CD4-positive, alpha-beta T cell treated with Interleukin-15 for 4 hours (primary cell): ENCODE measurements around the gene YPEL2.
"Not testable (repeated sequence)": the region's sequence is repeated elsewhere in the genome, so short reads cannot be mapped to it uniquely, and the experiment has no call there.

Experiments
- DNase-seq: peaks from one replicate; pipeline ENCODE4 v3.0.0-alpha.2; 2020; ENCODE audit warnings: low spot score

YPEL2 gene

DNA sequence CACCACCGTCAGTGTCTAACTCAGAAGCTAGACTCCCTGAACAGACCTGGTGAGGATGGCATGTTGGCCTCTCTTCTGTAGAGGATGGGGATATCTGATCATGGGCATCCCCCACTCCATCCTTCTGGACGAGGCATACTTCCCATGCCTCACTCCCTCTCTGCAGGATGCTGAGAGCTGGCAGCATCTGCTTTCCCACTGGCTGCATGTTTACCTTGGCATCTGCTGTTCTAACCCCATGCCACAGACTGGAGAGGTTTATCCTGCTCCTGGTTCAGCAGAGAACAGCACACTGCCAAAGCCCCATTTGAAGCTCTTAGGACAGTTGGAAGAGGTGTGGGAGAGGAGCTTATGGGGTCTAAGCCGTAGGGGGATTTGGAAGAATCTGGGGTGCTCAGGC is 46.0 kb downstream of the YPEL2 start:
- DNase-seq: no peak

DNA sequence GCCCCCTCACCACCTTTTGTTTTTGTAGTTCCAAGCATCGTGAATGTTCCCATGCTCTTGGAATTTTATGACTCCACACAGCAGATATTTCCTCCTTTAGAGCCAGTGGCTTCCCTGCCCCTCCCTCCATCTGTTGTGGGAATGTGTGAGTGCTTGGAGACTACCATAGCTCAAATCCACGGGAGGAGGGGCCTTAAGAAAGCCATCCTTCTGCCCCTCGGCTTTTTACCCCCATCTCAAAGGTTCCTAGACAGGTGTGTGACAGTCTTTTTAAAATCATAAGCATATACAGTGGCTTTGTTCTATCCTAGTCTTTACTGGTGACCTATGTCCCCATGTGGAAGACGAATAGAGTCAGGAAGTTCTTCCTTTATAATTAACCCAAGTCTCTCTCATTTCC is 47.2 kb downstream of the YPEL2 start:
- no peak for DNase-seq

DNA sequence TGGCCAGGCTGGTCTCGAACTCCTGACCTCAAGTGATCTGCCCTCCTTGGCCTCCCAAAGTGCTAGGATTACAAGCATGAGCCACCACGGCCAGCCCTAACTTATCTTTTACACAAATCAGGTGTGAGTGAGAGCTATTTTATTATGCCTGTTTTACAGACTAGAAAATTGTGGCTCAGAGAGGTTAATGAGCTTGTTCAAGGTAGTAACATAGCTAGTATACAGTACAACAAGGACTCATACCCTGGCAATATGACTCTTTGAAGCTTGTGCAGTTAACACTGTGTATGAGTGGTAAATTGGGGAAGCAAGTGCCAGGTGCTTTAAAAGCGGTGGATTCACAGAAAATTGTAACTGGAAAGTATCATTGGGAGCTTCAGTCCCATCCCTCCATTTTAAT is 49.0 kb downstream of the YPEL2 start:
- DNase-seq: no peak

DNA sequence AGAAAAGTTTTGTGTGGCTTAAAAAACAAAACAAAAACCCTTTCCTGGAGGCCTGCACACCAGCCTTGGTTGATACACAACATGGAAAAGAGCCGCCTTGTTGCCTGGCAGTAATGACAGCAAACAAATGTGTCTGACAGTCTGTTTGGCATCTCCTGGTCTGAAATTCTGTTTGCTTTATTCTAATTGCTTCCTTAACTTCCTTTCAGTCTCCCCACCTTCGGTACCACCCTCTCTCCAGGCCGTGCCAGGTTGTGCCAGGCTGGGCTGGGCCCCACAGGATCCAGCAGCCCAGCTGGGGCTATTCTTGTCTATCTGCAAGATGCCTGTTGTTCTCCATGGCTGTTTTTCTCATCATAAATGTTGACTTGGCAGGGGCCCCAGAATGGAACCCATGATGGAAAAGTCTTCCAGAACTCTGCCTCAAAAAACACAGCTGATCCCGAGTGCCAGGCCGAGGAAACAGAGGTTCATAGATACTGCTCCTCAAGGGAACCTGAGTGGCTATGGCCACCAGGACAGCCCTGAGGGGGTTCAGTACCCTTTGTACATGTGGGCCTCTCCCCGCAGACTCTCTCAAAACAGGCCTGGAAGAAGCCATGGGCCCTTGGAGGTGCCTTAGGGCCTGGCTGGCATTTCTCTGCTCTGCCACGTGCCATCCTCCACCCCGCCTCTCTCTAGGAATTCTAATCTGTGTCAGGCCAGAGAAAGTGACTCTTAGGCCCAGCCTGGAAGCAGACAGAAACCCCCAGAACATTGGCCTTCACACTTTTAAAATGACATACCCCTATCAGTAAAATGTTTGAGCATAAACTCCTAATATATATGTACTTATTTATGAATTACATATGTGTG is 50.5 kb downstream of the YPEL2 start:
- DNase-seq: no peak

DNA sequence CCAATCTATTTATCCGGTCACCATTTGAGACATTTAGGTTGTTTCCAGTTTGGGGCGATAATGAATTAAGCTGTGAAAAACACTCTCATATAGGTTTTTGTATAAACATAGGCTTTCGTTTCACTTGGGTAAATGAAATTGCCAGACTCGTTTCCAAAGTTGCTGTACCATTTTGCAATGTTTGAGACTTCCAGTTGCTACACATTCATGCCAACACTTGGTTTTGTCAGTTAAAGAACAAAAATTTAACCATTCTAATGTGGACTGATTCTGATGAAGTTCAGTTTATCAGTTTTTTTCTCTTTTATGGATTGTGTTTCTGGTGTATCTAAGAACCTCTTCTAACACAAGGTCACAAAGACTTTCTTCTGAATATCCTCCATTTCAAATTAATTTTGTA is 52.4 kb downstream of the YPEL2 start:
- DNase-seq: no peak

DNA sequence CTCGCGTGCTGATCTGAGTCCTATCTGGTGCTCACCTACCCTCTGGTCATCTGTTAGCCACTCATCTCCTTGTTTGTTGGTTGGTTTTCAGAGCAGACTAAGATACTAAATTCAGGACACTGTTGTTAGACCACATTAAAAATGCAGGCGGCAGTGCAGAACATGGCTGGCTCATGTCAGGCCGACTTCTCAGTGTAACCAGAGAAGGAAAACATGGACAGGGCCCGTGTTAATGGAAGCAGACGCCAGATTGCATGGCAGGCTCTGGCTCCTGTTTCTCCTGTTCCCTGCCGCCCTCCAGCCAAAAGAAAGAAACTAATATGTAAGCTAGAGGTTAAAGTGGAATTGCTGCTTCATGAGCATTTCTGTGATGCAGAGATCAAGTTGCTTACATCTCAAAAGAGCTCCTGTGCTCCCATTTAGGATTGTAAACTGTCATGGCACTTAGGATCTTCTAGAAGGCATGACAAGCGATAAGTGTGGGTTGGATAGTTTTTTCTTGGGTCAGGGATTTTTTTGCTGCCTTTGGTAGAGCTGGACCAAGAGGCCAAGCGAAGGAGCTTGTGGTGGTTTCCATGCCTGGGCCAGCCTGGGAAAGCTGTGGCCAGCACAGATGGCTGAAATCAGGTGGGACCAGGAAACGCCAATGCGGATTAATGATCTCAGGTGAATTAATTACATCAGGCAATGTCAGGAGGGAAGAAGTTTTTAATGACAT is 56.1 kb downstream of the YPEL2 start:
- no peak for DNase-seq

DNA sequence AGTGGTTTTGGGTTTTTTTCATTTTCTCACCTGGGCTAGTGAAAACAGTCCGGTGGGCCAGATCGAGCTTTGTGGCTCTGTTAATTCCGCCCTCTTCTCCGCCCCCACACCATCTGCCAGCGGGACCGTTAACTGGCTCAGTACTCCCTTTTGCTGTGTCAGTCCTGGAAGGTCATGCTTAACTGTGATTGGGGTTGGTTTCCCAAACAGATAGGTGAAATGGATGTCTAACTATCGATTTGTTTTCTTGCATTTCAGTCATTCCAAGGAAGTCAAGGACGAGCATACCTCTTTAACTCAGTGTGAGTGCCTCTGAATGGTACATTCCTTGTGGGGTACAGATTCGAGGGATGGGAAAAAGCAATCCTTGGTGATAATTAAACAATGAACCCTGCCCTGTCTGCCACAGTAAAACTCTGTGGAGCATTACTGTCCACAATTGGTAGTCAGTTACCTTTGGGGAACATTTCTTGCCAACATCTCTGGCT is 56.7 kb downstream of the YPEL2 start:
- DNase-seq: no peak

DNA sequence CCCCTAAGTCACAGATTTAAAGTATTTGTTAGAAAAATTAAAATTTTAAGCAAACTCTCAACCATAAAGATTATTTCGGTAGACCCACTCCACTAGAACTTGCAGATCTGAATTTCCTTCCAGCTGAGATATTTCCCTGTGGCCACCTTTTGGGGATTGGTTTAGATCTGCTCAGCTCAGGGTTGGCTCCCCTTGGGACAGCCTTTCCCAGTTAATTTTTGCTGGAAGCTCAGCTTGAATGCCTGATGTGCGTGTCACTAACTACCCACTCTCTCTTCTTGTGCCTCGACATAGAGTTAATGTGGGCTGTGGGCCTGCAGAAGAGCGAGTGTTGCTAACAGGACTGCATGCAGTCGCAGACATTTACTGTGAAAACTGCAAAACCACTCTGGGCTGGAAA is 57.6 kb downstream of the YPEL2 start:
- no peak for DNase-seq

DNA sequence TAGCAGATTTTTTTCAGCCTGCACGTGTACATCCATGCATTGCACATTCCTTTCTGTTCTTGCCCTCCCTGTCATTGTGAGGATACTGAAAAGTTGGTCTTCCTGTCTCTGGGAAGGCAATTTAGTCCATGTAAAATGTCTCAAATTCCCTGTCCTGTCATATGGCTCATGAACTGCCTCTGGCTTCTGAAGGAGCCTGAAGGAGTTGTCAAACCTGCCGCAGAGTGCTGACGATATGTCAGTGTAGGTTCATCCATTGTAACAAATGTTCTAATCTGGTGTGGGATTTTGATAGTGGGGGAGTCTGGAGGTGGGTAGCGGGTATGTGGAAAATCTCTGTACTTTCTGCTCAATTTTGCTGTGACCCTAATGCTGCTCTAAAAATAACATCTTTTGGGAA is 59.6 kb downstream of the YPEL2 start:
- no peak for DNase-seq

DNA sequence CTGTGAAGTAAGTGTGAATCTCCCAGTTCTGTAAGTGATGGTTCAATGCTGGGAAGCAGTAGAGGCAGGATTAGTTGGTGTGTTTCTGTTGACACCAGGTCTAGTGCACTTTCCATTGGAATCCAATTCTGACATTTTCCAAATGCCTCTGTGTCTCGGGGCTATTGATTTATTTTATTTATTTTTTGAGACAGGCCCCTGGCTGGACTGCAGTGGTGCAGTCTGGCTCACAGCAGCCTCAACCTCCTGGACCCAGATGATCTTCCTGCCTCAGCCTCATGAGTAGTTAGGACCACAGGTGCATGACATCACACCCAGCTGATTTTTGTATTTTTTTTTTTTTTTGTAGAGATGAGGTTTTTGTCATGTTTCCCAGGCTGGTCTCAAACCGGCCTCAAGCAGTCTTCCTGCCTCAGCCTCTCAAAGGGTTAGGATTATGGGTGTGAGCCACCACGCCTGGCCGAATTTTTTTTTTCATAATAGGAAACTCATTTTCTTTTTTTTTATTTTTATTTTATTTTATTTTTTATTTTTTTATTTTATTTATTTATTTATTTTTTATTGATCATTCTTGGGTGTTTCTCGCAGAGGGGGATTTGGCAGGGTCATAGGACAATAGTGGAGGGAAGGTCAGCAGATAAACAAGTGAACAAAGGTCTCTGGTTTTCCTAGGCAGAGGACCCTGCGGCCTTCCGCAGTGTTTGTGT is 61.7 kb downstream of the YPEL2 start:
- no peak for DNase-seq

DNA sequence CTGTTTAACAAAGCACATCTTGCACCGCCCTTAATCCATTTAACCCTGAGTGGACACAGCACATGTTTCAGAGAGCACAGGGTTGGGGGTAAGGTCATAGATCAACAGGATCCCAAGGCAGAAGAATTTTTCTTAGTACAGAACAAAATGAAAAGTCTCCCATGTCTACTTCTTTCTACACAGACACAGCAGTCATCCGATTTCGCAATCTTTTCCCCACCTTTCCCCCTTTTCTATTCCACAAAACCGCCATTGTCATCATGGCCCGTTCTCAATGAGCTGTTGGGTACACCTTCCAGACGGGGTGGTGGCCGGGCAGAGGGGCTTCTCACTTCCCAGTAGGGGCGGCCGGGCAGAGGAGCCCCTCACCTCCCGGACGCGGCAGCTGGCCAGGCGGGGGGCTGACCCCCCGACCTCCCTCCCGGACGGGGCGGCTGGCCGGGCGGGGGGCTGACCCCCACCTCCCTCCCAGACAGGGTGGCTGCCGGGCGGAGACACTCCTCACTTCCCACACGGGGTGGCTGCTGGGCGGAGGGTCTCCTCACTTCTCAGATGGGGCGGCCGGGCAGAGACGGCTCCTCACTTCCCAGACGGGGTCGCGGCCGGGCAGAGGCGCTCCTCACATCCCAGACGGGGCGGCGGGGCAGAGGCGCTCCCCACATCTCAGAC is 62.4 kb downstream of the YPEL2 start:
- DNase-seq: not testable (repeated sequence)

DNA sequence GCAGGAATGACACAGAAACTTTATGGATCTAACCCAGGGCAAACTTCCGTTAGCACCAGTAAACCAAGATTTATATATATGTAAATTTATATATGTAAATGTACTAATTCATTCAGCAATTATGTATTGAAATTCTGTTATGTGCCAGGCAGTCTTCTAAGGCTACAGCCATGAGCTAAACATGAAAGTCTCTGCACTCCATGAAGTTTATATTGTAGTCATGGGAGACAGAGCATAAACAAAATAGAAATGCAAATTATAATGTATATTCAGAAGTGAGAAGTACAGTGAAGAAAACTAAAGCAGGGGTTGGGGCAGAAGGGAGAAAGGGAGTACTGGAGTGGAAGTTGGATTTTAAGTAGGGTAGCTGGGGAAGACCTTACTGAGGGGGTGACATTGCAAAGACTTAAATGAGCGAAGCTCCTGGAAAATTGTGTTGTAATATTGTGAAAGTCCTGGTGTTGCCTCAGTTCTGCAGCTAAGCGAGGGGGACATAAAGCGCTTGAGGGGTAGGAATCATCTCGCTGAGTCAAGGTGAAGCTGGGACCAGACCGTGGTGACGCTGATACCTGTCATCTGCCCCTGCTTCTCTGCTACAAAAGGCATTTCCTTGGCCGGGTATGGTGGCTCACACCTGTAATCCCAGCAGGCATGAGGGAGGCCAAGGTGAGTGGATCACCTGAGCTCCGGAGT is 64.8 kb downstream of the YPEL2 start:
- DNase-seq: no peak

DNA sequence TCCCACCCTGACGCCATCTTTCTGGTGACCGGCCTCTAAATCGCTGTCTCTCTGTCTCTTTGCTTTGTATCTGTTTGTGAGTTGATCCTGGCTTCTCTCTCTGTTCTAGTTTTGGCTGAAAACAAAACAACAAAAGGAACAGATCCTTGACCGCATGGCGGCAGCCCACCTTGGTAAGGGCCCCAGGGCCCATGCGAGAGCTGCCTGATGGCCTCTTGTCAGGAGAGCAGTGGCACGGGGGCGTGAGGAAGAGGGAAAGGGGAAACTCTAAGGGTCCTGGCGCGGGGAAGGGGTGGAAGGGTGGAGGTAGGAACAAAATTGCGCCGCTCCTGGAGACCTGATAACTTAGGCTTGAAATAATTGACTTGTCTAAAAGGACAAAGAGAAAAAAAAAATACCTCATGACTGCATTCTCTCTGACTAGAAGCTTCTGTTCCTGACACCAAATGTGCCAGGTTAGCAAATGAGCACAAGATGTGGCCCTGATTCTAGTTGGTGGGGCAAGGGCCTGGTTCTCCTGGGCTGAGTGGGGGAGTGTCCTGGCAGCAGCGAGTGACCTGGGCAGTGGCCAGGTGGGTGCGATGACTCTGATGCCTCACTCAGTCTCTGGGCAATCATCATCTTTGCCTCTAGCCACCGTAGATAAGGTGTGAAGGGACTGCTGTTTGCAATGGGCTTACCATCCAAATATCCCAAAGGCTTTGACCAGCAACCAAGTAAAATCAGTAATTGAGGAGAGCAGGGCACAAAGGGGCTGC is 66.0 kb downstream of the YPEL2 start:
- no peak for DNase-seq

DNA sequence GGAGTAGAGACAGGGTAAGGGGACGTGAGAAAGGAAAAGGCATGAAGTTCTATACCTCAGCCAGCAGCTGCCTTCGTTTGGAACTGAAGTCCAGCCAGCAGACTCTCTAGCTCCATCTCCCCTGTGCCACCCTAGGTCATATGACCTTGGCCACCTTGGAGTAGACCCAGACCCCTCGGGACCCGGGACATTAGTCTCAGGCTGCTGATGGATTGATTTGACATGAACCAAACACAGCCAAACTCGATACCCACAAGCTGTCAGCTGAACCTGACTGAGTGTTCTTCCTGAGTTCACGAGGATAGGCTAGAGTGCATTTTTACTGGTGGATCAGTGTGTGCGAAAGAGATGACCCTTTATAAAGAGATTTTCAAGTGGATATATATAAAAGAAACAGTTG is 68.5 kb downstream of the YPEL2 start:
- no peak for DNase-seq

DNA sequence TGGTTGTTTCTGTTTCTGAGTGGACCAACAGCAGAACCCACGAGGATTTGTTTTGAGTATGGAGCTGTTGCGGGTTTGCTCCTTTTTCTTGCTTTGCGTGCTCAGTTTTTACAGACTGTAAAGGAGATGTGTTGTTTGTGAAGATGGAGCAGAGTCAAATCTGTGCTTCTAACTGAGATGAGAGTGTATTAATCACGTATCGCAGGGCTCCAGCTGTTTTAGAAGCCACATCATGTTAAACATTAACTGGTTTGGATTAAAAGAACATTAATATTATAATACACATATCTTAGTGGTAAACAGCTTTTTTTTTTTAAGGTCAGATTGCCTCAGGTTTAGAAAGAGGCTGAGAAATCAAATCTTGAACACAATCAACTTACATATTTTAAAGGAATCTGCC is 69.4 kb downstream of the YPEL2 start:
- DNase-seq: no peak

DNA sequence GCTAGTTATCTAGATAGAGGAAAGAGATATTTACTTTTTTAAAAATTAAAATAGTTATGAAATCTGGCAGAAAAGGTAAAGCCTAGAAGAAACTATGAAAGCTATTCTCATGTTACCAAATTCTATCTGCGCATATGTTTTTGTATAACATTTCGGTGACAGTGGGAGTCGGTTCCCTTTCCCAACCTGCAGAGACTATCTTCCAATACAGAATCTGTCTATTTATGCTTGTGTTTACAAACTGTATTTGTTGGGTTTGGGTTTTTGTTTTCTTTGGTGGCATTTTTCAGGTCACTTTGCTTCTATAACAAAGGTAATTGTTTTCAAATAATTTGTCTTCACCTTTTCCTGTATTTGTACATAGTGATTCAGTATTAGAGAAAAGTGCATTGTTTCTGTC is 69.8 kb downstream of the YPEL2 start:
- no peak for DNase-seq

DNA sequence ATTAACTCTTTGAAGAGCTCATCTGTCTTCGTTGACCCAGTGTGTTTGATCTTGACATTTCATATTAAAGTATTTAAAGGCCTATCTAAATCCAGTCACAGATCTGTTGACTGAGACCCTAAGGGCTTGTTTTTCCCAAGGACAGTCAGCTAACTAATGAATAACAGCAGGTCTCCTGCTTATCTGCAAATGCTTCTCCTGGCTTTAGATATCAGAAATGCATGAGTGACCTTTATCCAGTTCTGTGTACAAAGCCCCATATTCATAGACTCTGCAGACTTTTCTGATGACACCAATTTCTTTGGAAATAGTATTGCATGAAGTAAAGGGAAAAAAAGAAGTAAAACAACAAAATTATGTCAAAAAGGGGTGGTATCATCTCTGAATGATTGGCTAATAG is 70.3 kb downstream of the YPEL2 start:
- DNase-seq: no peak

DNA sequence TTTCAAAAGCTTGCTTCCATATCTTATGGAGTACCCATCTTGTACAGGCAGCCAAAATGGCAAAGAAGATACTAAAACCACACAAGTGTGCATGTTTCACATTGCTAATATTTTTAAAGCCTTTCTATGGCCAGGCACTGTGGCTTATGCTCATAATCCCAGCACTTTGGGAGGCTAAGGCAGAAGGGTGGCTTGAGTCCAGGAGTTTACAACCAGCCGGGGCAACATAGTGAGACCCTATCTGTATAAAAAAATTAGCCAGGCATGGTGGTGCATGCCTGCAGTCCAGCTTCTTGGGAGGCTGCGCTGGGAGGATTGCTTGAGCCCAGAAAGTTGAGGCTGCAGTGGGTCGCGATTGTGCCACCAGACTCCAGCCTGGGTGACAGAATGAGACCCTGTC is 71.3 kb downstream of the YPEL2 start:
- no peak for DNase-seq

DNA sequence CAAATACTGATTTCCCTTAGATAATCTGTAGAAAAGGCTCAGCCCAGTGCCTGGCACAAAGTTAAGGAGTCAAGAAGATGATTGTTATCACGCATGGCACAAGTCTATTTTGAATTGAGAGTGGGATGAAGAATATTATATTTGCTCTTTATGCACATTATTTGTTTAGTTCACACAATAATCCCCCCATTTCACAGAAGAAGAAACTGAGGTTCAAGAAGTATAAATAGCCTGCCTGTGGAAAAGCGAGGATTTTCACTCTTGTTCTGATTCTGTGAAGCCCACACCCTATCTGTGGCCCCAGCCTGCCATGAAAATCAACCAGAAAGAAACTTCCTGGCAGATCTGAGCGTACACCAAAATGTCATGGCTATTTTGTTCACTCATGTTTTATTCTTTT is 73.0 kb downstream of the YPEL2 start:
- no peak for DNase-seq

DNA sequence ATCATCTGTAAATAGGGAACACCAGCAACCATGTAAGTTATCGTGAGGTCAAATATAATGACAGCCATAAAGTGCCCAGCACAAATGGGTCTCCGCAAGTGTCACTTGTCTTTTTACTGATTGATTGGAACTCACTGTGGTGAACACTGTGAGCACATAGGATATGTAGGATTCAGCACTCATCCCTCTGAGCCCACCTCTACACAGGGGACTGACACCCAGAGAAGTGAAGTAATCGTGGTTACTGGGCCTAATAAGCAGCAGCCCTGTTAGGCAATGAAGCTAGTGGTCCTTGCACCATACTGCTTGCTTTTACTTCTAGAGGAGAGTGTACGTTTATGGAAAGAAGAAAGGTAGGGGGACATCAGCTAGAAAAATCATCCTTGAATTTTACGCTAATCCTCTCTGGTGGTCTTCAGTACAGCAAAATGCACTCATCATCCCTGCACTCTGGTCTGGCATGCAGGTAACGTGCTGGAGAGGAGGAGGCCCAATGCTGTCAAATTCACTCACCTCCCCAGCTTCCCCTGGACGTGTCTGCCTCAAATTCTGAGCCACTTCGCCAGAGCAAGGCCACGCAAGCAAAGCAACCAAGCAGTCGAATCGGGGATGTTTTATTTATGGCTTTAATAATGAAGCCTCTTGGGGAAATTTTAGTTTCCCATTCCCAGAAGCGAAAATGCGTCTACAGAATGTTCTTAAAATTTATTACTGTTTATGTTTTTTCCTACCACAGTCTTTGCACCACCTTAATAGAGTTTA is 74.7 kb downstream of the YPEL2 start:
- DNase-seq: no peak
